ENCODE measurements around the gene EXOC6B. TPM values are rescaled to one million over a fixed set of nuclear protein-coding genes. Genes with fewer than 3 reads are reported as not detected.
A peak's percentile ranks its signal among the peaks of the same experiment; 100 is the strongest.

Gene EXOC6B
- total and polyA plus RNA-seq, 9 of the 15 experiments (the other 6 are each of a cell fraction or from before 2014, with no cell fraction given): 0.28 to 4.2 (median 2.0) TPM

GRCh38 chr2:72778410-72778809 lies 47.4 kb downstream of the EXOC6B start:
- ATAC-seq (no peak), FAIRE-seq (no peak), DNase-seq (ENCODE audit: extremely low read depth in 1 of 4, low spot score in 3 of 4) (no peak)
- Histone ChIP-seq H3K27ac (ENCODE audit: extremely low read depth, low read depth, low read length) (no peak overlapping the region), H3K9me3 (replicated peaks; ENCODE audit: control insufficient read depth, insufficient read depth, low read depth, low read length) (no peaks in the 10 kb centered on the region), H3K79me2 (ENCODE audit: control insufficient read depth, insufficient read depth, low read length) (no peaks in the 10 kb centered on the region), H3K4me3 (no peak overlapping the region), H3K4me1 (replicated peaks in 1 of 2; ENCODE audit: control insufficient read depth in 2 of 2, insufficient read depth in 2 of 2, low read length in 2 of 2) (no peaks in the 10 kb centered on the region; a peak in 1 of 5 replicates), H2AFZ (ENCODE audit: low read depth, low read length) (no peak overlapping the region), H3K4me2 (ENCODE audit: insufficient read depth, low read length) (no peak overlapping the region), H3K9me1 (ENCODE audit: control insufficient read depth, insufficient read depth, low read length) (no peaks in the 10 kb centered on the region), H3K27me3 (ENCODE audit: control insufficient read depth in 2 of 2, insufficient read depth in 2 of 2, low read length in 2 of 2) (no peaks in the 10 kb centered on the region), H3K36me3 (ENCODE audit: control insufficient read depth, insufficient read depth, low read length) (no peaks in the 10 kb centered on the region), H3K9ac (ENCODE audit: insufficient read depth in 1 of 2, low read depth in 2 of 2, low read length in 2 of 2) (no peak overlapping the region), H4K20me1 (replicated peaks; ENCODE audit: control insufficient read depth, insufficient read depth, low read length) (no peaks in the 10 kb centered on the region)
- ChIA-PET CTCF (ENCODE audit: low intra/inter-chr PET ratio) (no interaction called here), POLR2A (no interaction called here)
- BruUV-seq (replicated peaks): no TSS peak
- in situ Hi-C loops (cut with MboI): loop anchor here (5.0 kb wide), 1 partner anchor 64 kb away; no protein-coding TSS in a partner anchor
- TF ChIP-seq FOSL1 (tag; conservative IDR thresholded peaks at IDR 0.05) (0 out of 2 replicates have a peak, but pooled peaks have one; percentile 28), ZNF282 (CRISPR knock-in tag; IDR thresholded peaks at IDR 0.05) (no peak), ID3 (CRISPR knock-in tag; IDR thresholded peaks at IDR 0.05) (no peak), ID3 (tag; IDR thresholded peaks at IDR 0.05) (no peak)
- intact Hi-C loops (cut with micrococcal nuclease): no loop called here
- 0% methylated on average over 1 of the region's 1 CpG for WGBS (ENCODE audit: insufficient coverage, low coverage, missing lambda C conversion rate)

GRCh38 chr2:72770879-72771461 lies 54.9 kb downstream of the EXOC6B start:
- ChIA-PET POLR2A (no interaction called here), CTCF (ENCODE audit: low intra/inter-chr PET ratio) (interaction anchor here (0.9 to 2.7 kb wide), 5 partner anchors 84 to 406 kb away, joined by 3 to 32 read pairs (median 12); partner anchors contain the start of gene SPR)
- Histone ChIP-seq H4K20me1 (replicated peaks; ENCODE audit: control insufficient read depth, insufficient read depth, low read length) (no peaks in the 10 kb centered on the region), H3K27ac (ENCODE audit: extremely low read depth, low read depth, low read length) (no peak overlapping the region), H3K9ac (ENCODE audit: insufficient read depth in 1 of 2, low read depth in 2 of 2, low read length in 2 of 2) (no peak overlapping the region), H3K79me2 (ENCODE audit: control insufficient read depth, insufficient read depth, low read length) (no peaks in the 10 kb centered on the region), H3K4me1 (replicated peaks in 1 of 2; ENCODE audit: control insufficient read depth in 2 of 2, insufficient read depth in 2 of 2, low read length in 2 of 2) (no peaks in the 10 kb centered on the region), H3K4me2 (ENCODE audit: insufficient read depth, low read length) (no peak overlapping the region), H2AFZ (ENCODE audit: low read depth, low read length) (no peak overlapping the region), H3K9me1 (ENCODE audit: control insufficient read depth, insufficient read depth, low read length) (no peaks in the 10 kb centered on the region), H3K4me3 (no peak overlapping the region), H3K9me3 (replicated peaks; ENCODE audit: control insufficient read depth, insufficient read depth, low read depth, low read length) (no peaks in the 10 kb centered on the region), H3K36me3 (ENCODE audit: control insufficient read depth, insufficient read depth, low read length) (no peaks in the 10 kb centered on the region), H3K27me3 (ENCODE audit: control insufficient read depth in 2 of 2, insufficient read depth in 2 of 2, low read length in 2 of 2) (no peaks in the 10 kb centered on the region; a peak in 1 of 5 replicates)
- intact Hi-C loops (cut with micrococcal nuclease): loop anchor here (1.0 to 5.0 kb wide), 4 partner anchors 88 to 406 kb away; partner anchors contain the start of gene SPR
- DNase-seq (ENCODE audit: extremely low read depth in 1 of 4, low spot score in 3 of 4): peak; percentile 41 to 76 (median 54)
- WGBS (ENCODE audit: insufficient coverage, low coverage, missing lambda C conversion rate): 2% methylated on average over 2 of the region's 2 CpGs
- in situ Hi-C loops (cut with MboI): no loop called here
- peak; percentile 76 for ATAC-seq
- no TSS peak for BruUV-seq (replicated peaks)
- peak; percentile 93 for FAIRE-seq
- no peak for TF ChIP-seq HNRNPL (IDR thresholded peaks at IDR 0.05; ENCODE audit: low read depth, low read length)
- TF ChIP-seq CTCF (IDR thresholded peaks at IDR 0.05 in 2 of 3, conservative IDR thresholded peaks at IDR 0.05 in 1 of 3; ENCODE audit: insufficient read depth in 2 of 3, low read depth in 1 of 3, low read length in 3 of 3): peak; percentile 66 to 94 (median 69); a peak in 5 of 6 replicates
- TF ChIP-seq ZNF586 (CRISPR knock-in tag; conservative IDR thresholded peaks at IDR 0.05): no peak
- no peak for TF ChIP-seq NUFIP1 (IDR thresholded peaks at IDR 0.05; ENCODE audit: partially characterized antibody)
- TF ChIP-seq TOE1 (IDR thresholded peaks at IDR 0.05; ENCODE audit: borderline replicate concordance): no peak
- TF ChIP-seq TOE1 (CRISPR knock-in tag; IDR thresholded peaks at IDR 0.05; ENCODE audit: borderline replicate concordance, low read depth): no peak
- peak; percentile 91 for TF ChIP-seq DEAF1 (CRISPR knock-in tag; IDR thresholded peaks at IDR 0.05)
- TF ChIP-seq C11orf30 (IDR thresholded peaks at IDR 0.05; ENCODE audit: low read depth): peak; percentile 53

Data from K562 (cell line).